Endothelial cell of umbilical vein (primary cell): ENCODE results near the gene OTOP2.

ENCODE experiments used
- EZH2 ChIP-seq: IDR thresholded peaks from 2 replicates; pipeline ENCODE4 v1.6.1; 2012; ENCODE audit warnings: borderline replicate concordance, low read depth, mild to moderate bottlenecking, moderate library complexity, low read length, inconsistent platforms; ENCODE audit not compliant: severe bottlenecking
- FOS ChIP-seq: IDR thresholded peaks from 2 replicates; pipeline ENCODE4 v1.6.1; 2011; ENCODE audit warnings: mild to moderate bottlenecking, low read length, moderate library complexity, borderline replicate concordance; ENCODE audit not compliant: insufficient read depth
- JUN ChIP-seq: IDR thresholded peaks from 2 replicates; pipeline ENCODE4 v1.6.1; 2011; ENCODE audit warnings: borderline replicate concordance, low read depth; ENCODE audit not compliant: insufficient read length, insufficient read depth
- MYC ChIP-seq: IDR thresholded peaks from one replicate; pipeline ENCODE4 v1.6.1; 2011; ENCODE audit warnings: mild to moderate bottlenecking, low read depth, low read length
- POLR2A ChIP-seq: IDR thresholded peaks from 2 replicates; pipeline ENCODE4 v1.6.1; 2012; ENCODE audit warnings: low read depth, mild to moderate bottlenecking, control low read depth, low read length
- POLR2AphosphoS5 ChIP-seq: IDR thresholded peaks from 2 replicates; pipeline ENCODE4 v1.6.1; 2012; ENCODE audit warnings: low read depth, mild to moderate bottlenecking, control low read depth, low read length, moderate library complexity; ENCODE audit not compliant: insufficient read depth
- TF ChIP-seq, protein P1 (sequence below), 2 donors: IDR thresholded peaks; 1 replicate in 1 of 2; 2 replicates in 1 of 2; pipeline ENCODE4 v1.5.1; 2011; ENCODE audit warnings: low read length in 2 of 2, mild to moderate bottlenecking in 2 of 2, moderate library complexity in 2 of 2, control low read depth in 1 of 2, inconsistent platforms in 1 of 2, low read depth in 1 of 2; ENCODE audit not compliant: insufficient read depth in 1 of 2; ENCODE audit errors: extremely low read depth in 1 of 2
- TF ChIP-seq, protein P2 (sequence below): IDR thresholded peaks from 2 replicates; pipeline ENCODE4 v1.6.1; 2011; ENCODE audit not compliant: insufficient read depth, insufficient read length

DNA sequence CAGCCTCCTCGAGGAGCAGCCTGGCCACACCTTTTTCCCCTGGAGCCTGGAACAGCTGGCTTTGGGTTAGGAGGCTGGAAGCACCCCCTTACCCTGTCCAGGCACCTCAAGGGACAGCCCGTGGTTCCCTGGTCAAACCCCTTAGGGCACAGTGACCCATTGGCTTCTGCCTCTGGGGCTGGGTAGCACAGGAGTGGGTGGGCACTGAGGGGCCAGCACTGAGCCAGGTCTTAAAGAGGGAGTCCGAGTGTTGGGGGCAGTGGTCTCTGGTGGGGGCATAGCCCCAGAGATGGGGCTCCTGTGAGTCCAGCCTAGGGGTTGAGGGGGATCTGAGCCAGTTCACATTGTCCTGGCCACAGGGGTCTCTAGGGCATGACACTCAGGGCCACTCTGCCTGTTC lies 27.0 kb downstream of the OTOP2 start:
- TF ChIP-seq, protein P1, sequence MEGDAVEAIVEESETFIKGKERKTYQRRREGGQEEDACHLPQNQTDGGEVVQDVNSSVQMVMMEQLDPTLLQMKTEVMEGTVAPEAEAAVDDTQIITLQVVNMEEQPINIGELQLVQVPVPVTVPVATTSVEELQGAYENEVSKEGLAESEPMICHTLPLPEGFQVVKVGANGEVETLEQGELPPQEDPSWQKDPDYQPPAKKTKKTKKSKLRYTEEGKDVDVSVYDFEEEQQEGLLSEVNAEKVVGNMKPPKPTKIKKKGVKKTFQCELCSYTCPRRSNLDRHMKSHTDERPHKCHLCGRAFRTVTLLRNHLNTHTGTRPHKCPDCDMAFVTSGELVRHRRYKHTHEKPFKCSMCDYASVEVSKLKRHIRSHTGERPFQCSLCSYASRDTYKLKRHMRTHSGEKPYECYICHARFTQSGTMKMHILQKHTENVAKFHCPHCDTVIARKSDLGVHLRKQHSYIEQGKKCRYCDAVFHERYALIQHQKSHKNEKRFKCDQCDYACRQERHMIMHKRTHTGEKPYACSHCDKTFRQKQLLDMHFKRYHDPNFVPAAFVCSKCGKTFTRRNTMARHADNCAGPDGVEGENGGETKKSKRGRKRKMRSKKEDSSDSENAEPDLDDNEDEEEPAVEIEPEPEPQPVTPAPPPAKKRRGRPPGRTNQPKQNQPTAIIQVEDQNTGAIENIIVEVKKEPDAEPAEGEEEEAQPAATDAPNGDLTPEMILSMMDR (IDR thresholded peaks at IDR 0.05; ENCODE audit: extremely low read depth in 1 of 2, insufficient read depth in 1 of 2, low read depth in 1 of 2, low read length in 2 of 2): no peak
- TF ChIP-seq POLR2A (no peak), EZH2 (no peak), MYC (no peak), FOS (no peak), POLR2AphosphoS5 (no peak), JUN (no peak)
- TF ChIP-seq, protein P2, sequence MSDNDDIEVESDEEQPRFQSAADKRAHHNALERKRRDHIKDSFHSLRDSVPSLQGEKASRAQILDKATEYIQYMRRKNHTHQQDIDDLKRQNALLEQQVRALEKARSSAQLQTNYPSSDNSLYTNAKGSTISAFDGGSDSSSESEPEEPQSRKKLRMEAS: no peak
